GM13976 (cell line): ENCODE results near the gene SIAH1.
"Not testable (repeated sequence)": the region's sequence is repeated elsewhere in the genome, so short reads cannot be mapped to it uniquely, and the experiment has no call there.

Source experiments
- DNase-seq: peaks from one replicate; pipeline ENCODE4 v3.0.0; 2012; ENCODE audit warnings: low spot score
- CTCF ChIP-seq: IDR thresholded peaks from 2 replicates; pipeline ENCODE4 v1.5.1; 2012; ENCODE audit warnings: borderline replicate concordance, mild to moderate bottlenecking; ENCODE audit not compliant: insufficient read depth; ENCODE audit errors: extremely low read depth, missing control alignments, control extremely low read depth
- in situ Hi-C: fragments of 300-500 bp; cut with MboI; formaldehyde crosslinking; loops from one replicate; pipeline ENCODE4 v1.12.0; 2022; ENCODE audit warnings: low sequenced_read_pairs, mixed read lengths, inconsistent platforms; ENCODE audit not compliant: unreplicated experiment

The SIAH1 gene

GRCh38 chr16:48321317-48322036 is 63.7 kb downstream of the SIAH1 start:
- no peak for TF ChIP-seq CTCF
- DNase-seq: no peak
- in situ Hi-C loops: no loop called here

- no peak for DNase-seq
- TF ChIP-seq CTCF: no peak
- in situ Hi-C loops: no loop called here
Measured at GRCh38 chr16:48318630-48319029, 66.6 kb downstream of the SIAH1 start.

- no peak for DNase-seq
- no peak for TF ChIP-seq CTCF
- in situ Hi-C loops: no loop called here
Measured at GRCh38 chr16:48317614-48318315, 67.4 kb downstream of the SIAH1 start.

GRCh38 chr16:48317026-48317425 is 68.2 kb downstream of the SIAH1 start:
- in situ Hi-C loops: no loop called here

GRCh38 chr16:48313905-48314304 is 71.3 kb downstream of the SIAH1 start:
- in situ Hi-C loops: not testable (repeated sequence)

More at GRCh38 chr16:48317026-48317425, 68.2 kb downstream of the SIAH1 start:
- DNase-seq: no peak
- TF ChIP-seq CTCF: no peak

GRCh38 chr16:48310908-48311641 is 74.1 kb downstream of the SIAH1 start:
- in situ Hi-C loops: no loop called here
- no peak for TF ChIP-seq CTCF
- no peak for DNase-seq

More at GRCh38 chr16:48313905-48314304, 71.3 kb downstream of the SIAH1 start:
- DNase-seq: not testable (repeated sequence)
